ENCODE measurements around the gene KCNG2. TPM values are rescaled to one million over a fixed set of nuclear protein-coding genes. Genes with fewer than 3 reads are reported as not detected.

Gene KCNG2
- total and polyA plus RNA-seq, 4 donors, result 1.3 to 2.2 (median 1.4) TPM

- Histone ChIP-seq H3K36me3 (ENCODE audit: control insufficient read depth, insufficient read depth, low read length) (no peaks in the 10 kb centered on the region), H3K4me1 (ENCODE audit: control insufficient read depth, insufficient read depth, low read length) (no peaks in the 10 kb centered on the region), H3K9me3 (ENCODE audit: control insufficient read depth, insufficient read depth, low read length) (no peaks in the 10 kb centered on the region), H3K27me3 (ENCODE audit: control insufficient read depth, insufficient read depth, low read length) (peaks cover 19% of the 10 kb centered on the region), H3K27ac (ENCODE audit: low read depth, low read length) (no peak overlapping the region), H3K4me3 (ENCODE audit: low read depth, low read length) (no peak overlapping the region)
- no peak for DNase-seq (ENCODE audit: low read depth in 4 of 6, low spot score in 6 of 6)
- WGBS (ENCODE audit: insufficient coverage), result 90% methylated on average over 43 of the region's 43 CpGs
Observed at GRCh38 chr18:79782566-79783308, 15.0 kb upstream of the KCNG2 start.

- 84% methylated on average over 38 of the region's 42 CpGs for WGBS (ENCODE audit: insufficient coverage)
Observed at GRCh38 chr18:79784071-79784913, 13.4 kb upstream of the KCNG2 start.

GRCh38 chr18:79784965-79785770 is 12.6 kb upstream of the KCNG2 start:
- no peak for DNase-seq (ENCODE audit: low read depth in 4 of 6, low spot score in 6 of 6)
- Histone ChIP-seq H3K27ac (ENCODE audit: low read depth, low read length) (no peak overlapping the region), H3K9me3 (ENCODE audit: control insufficient read depth, insufficient read depth, low read length) (no peaks in the 10 kb centered on the region), H3K27me3 (ENCODE audit: control insufficient read depth, insufficient read depth, low read length) (peaks cover 29% of the 10 kb centered on the region), H3K4me3 (ENCODE audit: low read depth, low read length) (no peak overlapping the region), H3K36me3 (ENCODE audit: control insufficient read depth, insufficient read depth, low read length) (no peaks in the 10 kb centered on the region), H3K4me1 (ENCODE audit: control insufficient read depth, insufficient read depth, low read length) (peaks cover 10% of the 10 kb centered on the region)
- 70% methylated on average over 29 of the region's 32 CpGs for WGBS (ENCODE audit: insufficient coverage)

More at GRCh38 chr18:79784071-79784913, 13.4 kb upstream of the KCNG2 start:
- H3K9me3 ChIP-seq (ENCODE audit: control insufficient read depth, insufficient read depth, low read length), result no peaks in the 10 kb centered on the region
- peaks cover 10% of the 10 kb centered on the region for H3K4me1 ChIP-seq (ENCODE audit: control insufficient read depth, insufficient read depth, low read length)
- no peaks in the 10 kb centered on the region for H3K36me3 ChIP-seq (ENCODE audit: control insufficient read depth, insufficient read depth, low read length)
- peaks cover 27% of the 10 kb centered on the region for H3K27me3 ChIP-seq (ENCODE audit: control insufficient read depth, insufficient read depth, low read length)
- DNase-seq (ENCODE audit: low read depth in 4 of 6, low spot score in 6 of 6), result no peak
- no peak overlapping the region for H3K4me3 ChIP-seq (ENCODE audit: low read depth, low read length)
- no peak overlapping the region for H3K27ac ChIP-seq (ENCODE audit: low read depth, low read length)

- H3K4me1 ChIP-seq (ENCODE audit: control insufficient read depth, insufficient read depth, low read length), result peaks cover 10% of the 10 kb centered on the region
- no peak overlapping the region for H3K4me3 ChIP-seq (ENCODE audit: low read depth, low read length)
- peaks cover 29% of the 10 kb centered on the region for H3K27me3 ChIP-seq (ENCODE audit: control insufficient read depth, insufficient read depth, low read length)
- 85% methylated on average over 9 of the region's 12 CpGs for WGBS (ENCODE audit: insufficient coverage)
- no peaks in the 10 kb centered on the region for H3K9me3 ChIP-seq (ENCODE audit: control insufficient read depth, insufficient read depth, low read length)
- H3K27ac ChIP-seq (ENCODE audit: low read depth, low read length), result no peak overlapping the region
- H3K36me3 ChIP-seq (ENCODE audit: control insufficient read depth, insufficient read depth, low read length), result no peaks in the 10 kb centered on the region
- DNase-seq (ENCODE audit: low read depth in 4 of 6, low spot score in 6 of 6), result no peak
Observed at GRCh38 chr18:79785831-79786230, 11.9 kb upstream of the KCNG2 start.

GRCh38 chr18:79786304-79786703 is 11.4 kb upstream of the KCNG2 start:
- peaks cover 29% of the 10 kb centered on the region for H3K27me3 ChIP-seq (ENCODE audit: control insufficient read depth, insufficient read depth, low read length)
- no peak overlapping the region for H3K27ac ChIP-seq (ENCODE audit: low read depth, low read length)
- no peak for DNase-seq (ENCODE audit: low read depth in 4 of 6, low spot score in 6 of 6)
- no peaks in the 10 kb centered on the region for H3K9me3 ChIP-seq (ENCODE audit: control insufficient read depth, insufficient read depth, low read length)
- WGBS (ENCODE audit: insufficient coverage), result 86% methylated on average over 9 of the region's 14 CpGs
- H3K36me3 ChIP-seq (ENCODE audit: control insufficient read depth, insufficient read depth, low read length), result no peaks in the 10 kb centered on the region
- H3K4me3 ChIP-seq (ENCODE audit: low read depth, low read length), result no peak overlapping the region
- H3K4me1 ChIP-seq (ENCODE audit: control insufficient read depth, insufficient read depth, low read length), result peaks cover 15% of the 10 kb centered on the region

GRCh38 chr18:79786786-79787526 is 10.8 kb upstream of the KCNG2 start:
- Histone ChIP-seq H3K4me3 (ENCODE audit: low read depth, low read length) (no peak overlapping the region), H3K27ac (ENCODE audit: low read depth, low read length) (no peak overlapping the region), H3K36me3 (ENCODE audit: control insufficient read depth, insufficient read depth, low read length) (no peaks in the 10 kb centered on the region), H3K9me3 (ENCODE audit: control insufficient read depth, insufficient read depth, low read length) (no peaks in the 10 kb centered on the region), H3K4me1 (ENCODE audit: control insufficient read depth, insufficient read depth, low read length) (peaks cover 20% of the 10 kb centered on the region), H3K27me3 (ENCODE audit: control insufficient read depth, insufficient read depth, low read length) (peaks cover 29% of the 10 kb centered on the region)
- 86% methylated on average over 21 of the region's 22 CpGs for WGBS (ENCODE audit: insufficient coverage)
- no peak for DNase-seq (ENCODE audit: low read depth in 4 of 6, low spot score in 6 of 6)

- DNase-seq (ENCODE audit: low read depth in 4 of 6, low spot score in 6 of 6), result no peak
- Histone ChIP-seq H3K27me3 (ENCODE audit: control insufficient read depth, insufficient read depth, low read length) (peaks cover 29% of the 10 kb centered on the region), H3K36me3 (ENCODE audit: control insufficient read depth, insufficient read depth, low read length) (no peaks in the 10 kb centered on the region), H3K9me3 (ENCODE audit: control insufficient read depth, insufficient read depth, low read length) (no peaks in the 10 kb centered on the region), H3K4me3 (ENCODE audit: low read depth, low read length) (no peak overlapping the region), H3K4me1 (ENCODE audit: control insufficient read depth, insufficient read depth, low read length) (peaks cover 26% of the 10 kb centered on the region), H3K27ac (ENCODE audit: low read depth, low read length) (no peak overlapping the region)
- WGBS (ENCODE audit: insufficient coverage), result 85% methylated on average over 13 of the region's 16 CpGs
Observed at GRCh38 chr18:79787527-79787864, 10.2 kb upstream of the KCNG2 start.

GRCh38 chr18:79787865-79788733 is 9.6 kb upstream of the KCNG2 start:
- H3K27ac ChIP-seq (ENCODE audit: low read depth, low read length), result no peak overlapping the region
- no peaks in the 10 kb centered on the region for H3K36me3 ChIP-seq (ENCODE audit: control insufficient read depth, insufficient read depth, low read length)
- H3K27me3 ChIP-seq (ENCODE audit: control insufficient read depth, insufficient read depth, low read length), result peaks cover 29% of the 10 kb centered on the region
- H3K4me3 ChIP-seq (ENCODE audit: low read depth, low read length), result peak overlapping the region; percentile 16
- H3K9me3 ChIP-seq (ENCODE audit: control insufficient read depth, insufficient read depth, low read length), result no peaks in the 10 kb centered on the region
- peaks cover 27% of the 10 kb centered on the region for H3K4me1 ChIP-seq (ENCODE audit: control insufficient read depth, insufficient read depth, low read length)
- WGBS (ENCODE audit: insufficient coverage), result 4% methylated on average over 106 of the region's 106 CpGs
- DNase-seq (ENCODE audit: low read depth in 4 of 6, low spot score in 6 of 6), result peak in 2 of 6 donors; percentile 49 to 71

All from spinal cord (tissue), 10 donors.